Stimulated activated CD8-positive, alpha-beta memory T cell treated with anti-CD3 and anti-CD28 coated beads, Interleukin-15, amount 100 ng/mL, for 1 hour (primary cell): ENCODE measurements around the gene BTC.
"Not testable (repeated sequence)": the region's sequence is repeated elsewhere in the genome, so short reads cannot be mapped to it uniquely, and the experiment has no call there.

Source experiments
- DNase-seq: peaks from one replicate; pipeline ENCODE4 v3.0.0-alpha.2; 2020; ENCODE audit warnings: low read depth

The BTC gene, protein sequence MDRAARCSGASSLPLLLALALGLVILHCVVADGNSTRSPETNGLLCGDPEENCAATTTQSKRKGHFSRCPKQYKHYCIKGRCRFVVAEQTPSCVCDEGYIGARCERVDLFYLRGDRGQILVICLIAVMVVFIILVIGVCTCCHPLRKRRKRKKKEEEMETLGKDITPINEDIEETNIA

DNA sequence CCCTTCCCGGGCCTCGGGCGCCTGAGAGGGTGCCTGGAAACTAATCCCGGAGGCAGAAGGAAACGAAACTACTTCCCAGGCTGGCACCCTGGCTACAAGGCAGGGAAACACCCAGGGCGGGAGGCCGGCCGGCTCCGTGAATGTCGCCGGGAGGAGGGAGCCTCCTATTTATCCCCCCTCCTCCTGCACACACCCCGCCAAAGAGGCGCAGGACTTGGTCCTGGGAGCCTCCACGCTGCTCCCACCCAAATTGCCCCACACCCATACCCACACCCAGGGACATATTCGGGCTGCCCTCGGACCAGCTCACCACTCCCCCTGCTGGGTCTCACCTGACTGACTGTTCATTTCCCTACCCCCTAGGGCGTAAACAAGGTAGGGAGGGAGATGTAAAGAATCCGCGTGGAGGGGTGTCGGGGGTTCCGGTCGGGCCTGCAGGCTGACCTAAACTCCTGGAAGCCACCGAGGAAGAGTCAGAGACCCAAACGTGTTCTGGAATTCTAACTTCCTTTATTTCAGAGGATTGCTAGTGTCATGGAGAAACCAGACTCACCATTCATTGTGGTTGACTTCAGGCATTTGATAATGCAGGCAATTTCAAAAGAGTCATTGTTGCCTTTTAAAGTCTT lies at the start of gene BTC:
Gene BTC (minus strand): TSS at position 142 of the 629 bp plus-strand sequence. CDS start 198 bp downstream, outside the sequence.
- no peak for DNase-seq

DNA sequence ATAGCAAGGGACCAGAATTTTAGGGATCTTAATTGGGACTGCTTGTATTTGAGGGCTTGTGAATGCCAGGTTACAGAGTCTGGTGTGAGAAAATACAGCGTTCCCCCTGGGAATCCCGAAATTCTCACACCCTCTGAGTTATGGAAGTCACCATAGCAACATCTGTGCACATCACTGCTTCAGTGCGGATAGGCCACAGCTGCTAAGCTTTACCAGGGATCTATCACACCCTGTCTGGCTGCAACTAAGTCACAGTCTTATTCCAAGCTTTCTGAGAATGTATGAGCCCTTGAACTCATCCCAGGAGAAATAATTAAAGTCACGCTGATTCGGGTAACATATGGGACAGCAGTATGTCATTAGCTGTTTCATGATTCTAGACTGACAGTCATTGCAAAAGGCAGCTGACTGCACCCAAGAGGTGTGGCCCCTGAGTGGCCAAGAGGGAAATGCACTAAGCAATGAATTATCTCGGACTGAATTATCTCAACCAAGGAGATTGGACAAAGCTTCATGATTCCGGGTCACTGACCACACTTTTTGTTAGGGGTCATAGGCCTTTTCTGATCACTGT lies 46.7 kb upstream of the BTC start:
- DNase-seq, result no peak

DNA sequence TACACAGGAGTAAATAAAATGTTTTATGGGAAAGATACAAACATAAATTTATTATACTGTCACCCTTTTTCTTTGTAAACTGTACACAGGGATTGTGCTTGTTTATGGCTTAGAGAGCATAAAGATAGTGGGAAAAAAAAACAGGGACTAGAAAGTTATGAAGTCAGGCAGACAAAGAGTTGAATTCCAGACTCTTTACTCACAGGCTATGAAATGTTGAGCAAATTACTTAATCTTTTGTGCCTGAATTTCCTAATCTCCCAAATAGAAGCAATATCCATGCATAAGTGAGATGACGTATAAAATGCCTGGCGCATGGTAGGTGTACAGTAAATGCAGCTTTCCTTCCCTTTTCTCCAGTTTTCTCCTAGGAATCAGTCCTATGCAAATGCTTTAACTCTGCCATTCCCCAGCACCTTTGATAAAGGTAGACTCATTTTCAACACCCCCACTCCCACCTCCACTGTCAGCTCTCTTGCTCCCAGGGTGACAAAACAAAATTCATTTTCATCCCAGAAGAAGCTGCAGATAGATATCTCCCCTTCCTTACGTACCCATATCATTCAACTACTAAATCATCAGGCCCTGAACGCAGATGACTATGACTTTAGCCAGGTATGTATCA lies 44.5 kb upstream of the BTC start:
- no peak for DNase-seq

GRCh38 chr4:74830928-74831327 lies 36.6 kb upstream of the BTC start:
- no peak for DNase-seq

- no peak for DNase-seq
Measured at GRCh38 chr4:74823194-74823593, 28.9 kb upstream of the BTC start.

GRCh38 chr4:74822603-74823002 lies 28.3 kb upstream of the BTC start:
- no peak for DNase-seq

DNA sequence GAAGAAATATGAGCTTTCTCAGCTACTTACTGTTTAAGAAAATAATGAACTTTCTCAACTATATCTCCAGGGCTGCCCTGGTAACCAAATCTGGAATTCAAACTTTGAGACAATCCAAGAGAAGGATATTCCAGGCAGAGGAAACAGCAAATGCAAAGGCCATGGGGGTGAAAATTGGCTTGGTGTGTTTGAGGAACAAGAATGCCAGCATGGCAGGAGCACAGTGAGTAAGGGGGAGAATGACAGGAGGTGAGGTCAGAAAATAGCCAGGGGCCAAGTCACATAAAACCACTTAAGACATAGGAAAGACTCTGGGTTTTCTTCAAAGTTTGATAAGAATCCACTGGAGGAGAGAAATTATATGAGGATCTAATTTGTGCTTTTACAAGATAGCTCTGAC lies 27.2 kb upstream of the BTC start:
- DNase-seq, result no peak

- DNase-seq, result no peak
Measured at GRCh38 chr4:74814052-74814451, 19.7 kb upstream of the BTC start.

- not testable (repeated sequence) for DNase-seq
Measured at GRCh38 chr4:74812056-74812455, 17.7 kb upstream of the BTC start.

GRCh38 chr4:74805601-74806000 lies 11.3 kb upstream of the BTC start:
- no peak for DNase-seq

GRCh38 chr4:74800310-74800709 lies 6.0 kb upstream of the BTC start:
- no peak for DNase-seq

- no peak for DNase-seq
Measured at GRCh38 chr4:74796631-74797030, 2.3 kb upstream of the BTC start.

- DNase-seq, result no peak
Measured at GRCh38 chr4:74793757-74794381, 454 bp downstream of the BTC start.

GRCh38 chr4:74790652-74791051 lies 3.7 kb downstream of the BTC start:
- DNase-seq, result no peak

- DNase-seq, result no peak
Measured at GRCh38 chr4:74789518-74789917, 4.8 kb downstream of the BTC start.

- no peak for DNase-seq
Measured at GRCh38 chr4:74777531-74777930, 16.8 kb downstream of the BTC start.

DNA sequence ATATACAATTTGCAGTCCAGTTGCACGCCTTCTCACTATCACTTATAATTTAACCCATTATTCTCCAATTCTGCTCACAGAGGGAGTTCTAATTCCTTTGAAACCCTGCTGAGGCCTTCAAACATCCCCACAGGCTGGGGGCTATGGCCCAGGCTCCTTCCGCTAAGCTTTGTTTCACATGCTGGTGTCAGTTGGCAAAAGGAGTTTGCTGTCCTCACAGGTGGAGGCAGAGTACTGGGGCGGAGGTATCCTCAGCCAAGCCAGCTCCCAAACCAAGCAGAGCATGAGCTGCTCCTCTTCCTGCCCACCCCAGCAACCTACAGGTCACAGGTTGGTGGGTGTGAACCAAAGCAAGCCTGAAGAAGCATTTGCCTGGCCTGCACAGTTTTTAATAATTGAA lies 21.5 kb downstream of the BTC start:
- no peak for DNase-seq

- no peak for DNase-seq
Measured at GRCh38 chr4:74772106-74772505, 22.2 kb downstream of the BTC start.

- no peak for DNase-seq
Measured at GRCh38 chr4:74770226-74770910, 24.0 kb downstream of the BTC start.

GRCh38 chr4:74768857-74769525 lies 25.3 kb downstream of the BTC start:
- DNase-seq, result no peak

GRCh38 chr4:74764119-74764518 lies 30.2 kb downstream of the BTC start:
- DNase-seq, result no peak
